Measurements from ENCODE around the gene GEMIN7.
A peak's percentile ranks its signal among the peaks of the same experiment; 100 is the strongest.

The GEMIN7 gene

DNA sequence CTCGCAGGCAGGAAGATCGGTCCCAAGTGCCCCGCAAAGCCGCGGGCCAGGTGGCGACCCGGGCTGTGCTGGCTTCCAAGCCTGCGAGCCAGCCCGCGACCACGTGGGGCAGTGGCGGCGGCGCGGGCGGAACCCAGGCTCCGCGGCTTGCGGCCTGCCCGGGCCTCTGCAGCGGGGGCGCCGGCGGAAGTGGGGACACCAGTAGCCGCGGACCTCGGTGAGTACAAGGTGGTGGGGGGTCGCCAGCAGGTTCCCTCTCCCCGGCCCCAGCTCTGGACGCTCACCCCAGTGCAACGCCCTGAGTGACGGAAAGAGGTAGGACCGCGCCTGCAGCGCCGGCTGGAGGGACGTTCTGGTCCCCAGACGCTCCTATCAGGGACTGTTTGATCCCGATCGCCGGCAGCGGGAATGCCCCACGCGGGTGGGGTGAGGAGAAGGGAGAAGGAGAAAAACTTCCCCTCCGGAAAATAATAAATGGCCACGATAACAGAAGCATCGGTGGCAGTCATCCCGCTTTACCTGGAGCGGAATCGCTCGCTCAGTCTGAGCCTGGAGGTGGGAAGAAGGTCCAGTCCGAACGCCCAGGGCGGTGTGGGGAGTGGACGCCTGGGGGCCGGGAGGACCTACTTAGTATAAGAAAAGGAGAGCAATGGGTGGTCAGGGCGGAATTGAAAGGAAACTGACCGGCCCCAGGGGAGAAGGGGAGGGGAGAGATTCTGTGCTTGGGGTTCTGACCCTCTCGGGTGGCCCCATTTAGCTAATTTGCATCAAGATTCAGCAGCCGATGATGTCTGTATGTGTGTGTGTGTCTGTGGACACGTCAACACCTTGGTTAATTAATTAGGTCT, at the start of gene GEMIN7:
Gene GEMIN7, plus strand, starts transcription at position 198 of the 848 bp plus-strand sequence. CDS start 10,855 bp downstream, outside the sequence.
- peak; percentile 93 for DNase-seq

DNA sequence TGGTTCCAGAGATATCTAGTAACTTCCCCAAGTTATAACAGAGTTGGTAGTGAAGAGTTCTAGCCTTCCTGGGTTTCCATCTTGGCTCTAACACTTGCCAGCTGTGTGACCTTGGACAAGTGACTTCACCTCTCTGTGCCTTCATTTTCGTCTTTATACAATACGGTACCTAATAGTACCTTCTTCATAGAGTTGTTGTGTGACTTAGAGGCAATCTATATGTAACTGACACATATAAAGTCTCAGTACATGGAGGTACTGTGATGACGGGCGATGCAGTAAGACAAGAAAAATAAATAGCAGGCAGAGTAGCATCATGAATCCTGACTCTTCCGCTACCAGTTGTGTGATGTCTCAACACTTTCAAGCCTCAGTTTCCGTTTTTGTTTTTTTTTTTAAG, 48.2 kb upstream of the GEMIN7 start:
- DNase-seq, result no peak

GRCh38 chr19:45032421-45032820, 46.6 kb upstream of the GEMIN7 start:
- no peak for DNase-seq

DNA sequence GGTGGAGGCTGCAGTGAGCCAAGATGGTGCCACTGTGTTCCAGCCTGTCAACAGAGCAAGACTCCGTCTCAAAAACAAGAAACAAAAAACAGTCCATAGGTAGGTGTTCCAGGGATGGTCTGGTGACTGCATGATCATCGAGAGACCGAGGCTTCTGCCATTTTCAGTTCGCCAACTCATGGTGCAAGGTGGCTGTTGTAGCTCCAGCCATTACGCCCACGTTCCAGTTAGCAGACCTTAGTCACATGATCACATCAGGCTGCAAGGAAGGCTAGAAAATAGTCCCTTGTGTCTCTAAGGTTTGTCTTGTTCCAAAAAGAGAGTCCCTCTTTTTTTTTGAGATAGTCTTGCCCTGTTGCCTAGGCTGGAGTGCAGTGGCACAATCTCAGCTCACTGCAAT, 43.3 kb upstream of the GEMIN7 start:
- DNase-seq, result no peak

DNA sequence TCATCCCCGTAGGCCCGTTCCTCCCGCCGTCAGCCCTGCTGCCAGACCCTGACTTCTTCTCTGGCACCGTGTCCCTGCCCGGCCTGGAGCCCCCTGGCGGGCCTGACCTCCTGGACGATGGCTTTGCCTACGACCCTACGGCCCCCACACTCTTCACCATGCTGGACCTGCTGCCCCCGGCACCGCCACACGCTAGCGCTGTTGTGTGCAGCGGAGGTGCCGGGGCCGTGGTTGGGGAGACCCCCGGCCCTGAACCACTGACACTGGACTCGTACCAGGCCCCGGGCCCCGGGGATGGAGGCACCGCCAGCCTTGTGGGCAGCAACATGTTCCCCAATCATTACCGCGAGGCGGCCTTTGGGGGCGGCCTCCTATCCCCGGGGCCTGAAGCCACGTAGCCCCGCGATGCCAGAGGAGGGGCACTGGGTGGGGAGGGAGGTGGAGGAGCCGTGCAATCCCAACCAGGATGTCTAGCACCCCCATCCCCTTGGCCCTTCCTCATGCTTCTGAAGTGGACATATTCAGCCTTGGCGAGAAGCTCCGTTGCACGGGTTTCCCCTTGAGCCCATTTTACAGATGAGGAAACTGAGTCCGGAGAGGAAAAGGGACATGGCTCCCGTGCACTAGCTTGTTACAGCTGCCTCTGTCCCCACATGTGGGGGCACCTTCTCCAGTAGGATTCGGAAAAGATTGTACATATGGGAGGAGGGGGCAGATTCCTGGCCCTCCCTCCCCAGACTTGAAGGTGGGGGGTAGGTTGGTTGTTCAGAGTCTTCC, 41.5 kb upstream of the GEMIN7 start:
- DNase-seq, result no peak

DNA sequence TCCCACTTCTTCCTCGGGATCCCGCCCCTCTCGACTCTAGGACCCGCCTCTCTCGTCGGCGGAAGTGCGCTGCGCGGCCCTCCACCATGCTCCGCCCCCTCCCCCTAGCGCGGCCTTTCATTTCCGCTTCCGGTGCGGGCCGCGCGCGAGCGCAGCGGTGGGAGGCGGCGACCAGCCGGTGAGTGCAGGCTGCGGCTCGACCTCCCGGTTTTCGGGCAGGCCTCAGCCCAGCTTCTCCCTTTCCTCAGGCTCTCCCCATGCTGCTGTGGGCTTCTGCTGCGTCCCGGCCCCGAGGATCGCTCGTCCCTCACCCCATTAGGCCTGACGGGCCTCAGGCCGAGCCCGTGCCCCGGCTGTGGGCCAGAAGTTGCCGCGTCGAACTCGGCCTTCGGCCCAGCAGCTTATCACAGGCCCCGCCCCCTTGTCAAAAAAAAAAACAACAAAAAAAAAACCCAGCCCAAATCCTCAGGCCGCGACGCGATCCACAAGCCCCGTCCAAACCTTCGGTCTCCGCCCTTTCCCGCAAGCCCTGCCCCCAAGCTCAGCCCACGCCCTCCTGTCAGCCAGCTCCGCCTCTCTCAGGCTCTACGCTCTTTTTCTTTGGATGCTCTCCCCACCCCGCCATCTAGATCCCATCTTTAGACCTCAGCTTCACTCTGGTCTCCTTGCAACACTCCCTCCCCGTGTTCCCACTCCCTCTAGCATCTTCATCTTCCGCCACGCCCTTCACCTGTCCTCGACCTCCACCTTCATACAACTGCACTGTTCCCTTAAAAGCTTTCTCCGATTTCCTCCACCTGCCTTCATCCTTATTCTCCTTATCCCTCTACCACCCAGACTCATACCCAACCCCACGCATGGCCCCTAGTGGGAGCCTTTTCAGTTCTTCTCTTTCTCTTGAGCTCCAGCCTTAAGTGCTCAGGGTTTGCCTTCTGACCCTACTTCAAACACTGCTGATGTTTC, 39.8 kb upstream of the GEMIN7 start, which contains the start of gene CLASRP:
Gene CLASRP, plus strand, starts transcription at position 115 of the 963 bp plus-strand sequence. CDS start 1,168 bp downstream, outside the sequence.
- peak; percentile 91 for DNase-seq

- DNase-seq, result no peak
These were observed 38.8 kb upstream of the GEMIN7 start for GRCh38 chr19:45040059-45040771.

DNA sequence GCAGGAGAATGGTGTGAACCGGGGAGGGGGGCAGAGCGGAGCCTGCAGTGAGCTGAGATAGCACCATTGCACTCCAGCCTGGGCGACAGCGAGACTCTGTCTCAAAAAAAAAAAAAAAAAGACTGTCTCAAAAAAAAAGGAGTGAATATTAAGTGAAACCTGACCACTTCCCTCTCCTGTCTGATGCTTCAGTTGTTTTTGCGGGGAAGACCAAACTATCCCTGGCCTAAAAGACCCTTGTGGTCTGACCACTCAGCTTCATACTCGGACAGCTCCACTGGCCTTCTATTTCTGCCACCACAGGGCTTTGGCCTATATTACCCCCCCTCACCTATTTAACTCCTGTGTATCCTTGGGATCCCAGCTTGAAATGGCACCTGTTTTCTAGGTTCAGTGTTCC, 37.9 kb upstream of the GEMIN7 start:
- DNase-seq, result no peak

DNA sequence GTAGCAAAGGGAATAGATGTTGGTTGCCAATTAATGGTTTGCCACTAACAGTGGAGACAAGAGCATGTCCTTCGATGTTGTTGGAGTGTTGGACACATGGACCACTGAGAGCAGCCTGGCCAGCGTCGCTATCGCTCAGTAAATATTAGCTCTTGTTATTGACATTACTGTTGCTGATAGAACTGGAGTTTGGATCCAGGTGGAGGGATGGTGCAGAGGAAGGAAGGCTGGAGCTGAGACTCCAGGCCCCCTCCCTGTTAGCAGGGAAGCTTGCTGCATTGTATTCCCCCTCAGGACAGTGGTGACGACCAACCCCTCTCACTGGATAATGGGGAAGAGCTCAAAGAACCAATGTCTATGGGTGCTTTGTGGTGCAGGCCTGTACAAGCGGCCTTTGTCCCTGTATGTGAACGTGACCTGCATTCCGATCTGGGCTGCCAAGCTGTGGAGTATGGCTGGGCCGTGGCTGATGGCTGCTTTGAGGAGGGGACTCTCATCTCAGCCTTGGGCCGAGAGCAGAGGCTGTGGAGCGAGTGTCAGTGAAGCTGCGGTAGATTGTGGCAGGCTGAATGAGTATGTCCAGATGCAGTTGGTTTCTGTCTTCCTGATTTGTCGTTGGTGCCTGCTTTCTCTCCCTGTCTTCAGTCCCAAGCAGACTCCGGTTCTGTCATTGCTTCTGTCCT, 33.2 kb upstream of the GEMIN7 start:
- no peak for DNase-seq

- DNase-seq, result no peak
These were observed 32.7 kb upstream of the GEMIN7 start for GRCh38 chr19:45046355-45046754.

GRCh38 chr19:45047188-45047797, 31.8 kb upstream of the GEMIN7 start:
- no peak for DNase-seq

GRCh38 chr19:45049073-45049736, 29.9 kb upstream of the GEMIN7 start:
- DNase-seq, result no peak

DNA sequence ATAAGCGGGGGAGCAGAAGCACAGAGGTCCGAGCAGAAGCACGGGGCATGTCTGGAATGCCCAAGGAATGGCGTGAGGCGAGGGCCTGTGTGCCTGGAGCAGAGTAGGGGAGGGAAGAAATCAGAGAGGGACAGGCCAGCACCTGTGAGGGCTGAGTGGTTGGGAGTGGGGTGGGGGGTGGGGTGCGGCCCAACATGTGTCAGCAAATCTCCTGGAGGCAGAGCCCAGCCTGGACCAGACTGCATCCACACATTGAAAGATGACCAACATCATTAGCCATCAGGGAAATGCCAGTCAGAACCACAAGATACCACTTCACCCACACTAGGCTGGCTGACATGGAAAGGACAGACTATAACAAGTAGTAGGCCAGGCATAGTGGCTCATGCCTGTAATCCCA, 29.0 kb upstream of the GEMIN7 start:
- DNase-seq, result no peak

DNA sequence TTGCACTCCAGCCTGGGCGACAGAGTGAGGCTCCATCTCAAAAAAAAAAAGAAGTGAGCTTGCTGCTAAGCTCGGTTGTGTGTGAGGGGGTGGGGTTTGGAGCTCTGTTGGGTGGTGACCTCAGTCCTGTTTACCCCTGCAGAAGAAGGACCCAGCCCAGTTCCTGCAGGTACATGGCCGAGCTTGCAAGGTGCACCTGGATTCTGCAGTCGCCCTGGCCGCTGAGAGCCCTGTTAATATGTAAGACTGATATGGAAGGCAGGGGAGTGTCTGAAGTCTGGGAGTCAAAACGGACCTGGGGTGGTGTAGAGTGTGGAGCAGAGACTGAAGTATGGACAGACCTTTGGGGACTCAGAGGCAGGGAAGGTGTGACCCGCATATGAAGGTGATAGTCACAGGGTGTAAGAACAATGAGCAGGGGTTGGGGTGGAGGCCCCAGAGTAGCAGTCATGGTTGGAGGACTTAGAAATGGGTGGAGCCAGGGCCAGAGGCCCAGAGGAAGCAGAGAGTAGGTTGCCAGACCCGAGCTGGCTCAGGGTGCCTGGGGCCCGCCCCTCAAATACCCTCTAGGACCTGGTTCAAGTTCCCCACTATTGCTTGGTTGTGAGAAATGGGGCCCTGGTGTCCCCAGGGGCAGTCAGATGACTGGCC, 27.0 kb upstream of the GEMIN7 start:
- no peak for DNase-seq

DNA sequence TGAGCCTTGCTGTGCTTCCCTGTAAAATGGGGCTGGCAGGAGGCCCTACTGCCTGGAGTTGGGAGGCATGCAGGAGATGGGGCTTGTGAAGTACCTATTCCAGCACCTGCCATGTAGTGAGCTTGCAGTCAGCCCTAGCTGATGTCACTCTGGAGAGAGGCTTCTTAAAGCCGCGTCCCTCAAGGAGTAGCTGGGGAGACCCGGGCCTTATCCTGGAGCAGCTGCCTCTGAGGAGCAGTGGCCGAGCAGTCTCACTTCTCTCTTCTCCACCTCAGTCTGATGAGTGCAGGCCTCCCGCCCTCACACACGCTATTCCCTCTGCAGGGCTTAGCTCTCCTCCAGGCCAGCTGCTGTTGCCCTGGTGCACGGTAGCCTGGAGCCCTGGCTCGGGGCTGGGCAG, 22.2 kb upstream of the GEMIN7 start:
- DNase-seq, result no peak

- no peak for DNase-seq
These were observed 21.6 kb upstream of the GEMIN7 start for GRCh38 chr19:45057444-45057843.

- DNase-seq, result no peak
These were observed 20.4 kb upstream of the GEMIN7 start for GRCh38 chr19:45058622-45059159.

DNA sequence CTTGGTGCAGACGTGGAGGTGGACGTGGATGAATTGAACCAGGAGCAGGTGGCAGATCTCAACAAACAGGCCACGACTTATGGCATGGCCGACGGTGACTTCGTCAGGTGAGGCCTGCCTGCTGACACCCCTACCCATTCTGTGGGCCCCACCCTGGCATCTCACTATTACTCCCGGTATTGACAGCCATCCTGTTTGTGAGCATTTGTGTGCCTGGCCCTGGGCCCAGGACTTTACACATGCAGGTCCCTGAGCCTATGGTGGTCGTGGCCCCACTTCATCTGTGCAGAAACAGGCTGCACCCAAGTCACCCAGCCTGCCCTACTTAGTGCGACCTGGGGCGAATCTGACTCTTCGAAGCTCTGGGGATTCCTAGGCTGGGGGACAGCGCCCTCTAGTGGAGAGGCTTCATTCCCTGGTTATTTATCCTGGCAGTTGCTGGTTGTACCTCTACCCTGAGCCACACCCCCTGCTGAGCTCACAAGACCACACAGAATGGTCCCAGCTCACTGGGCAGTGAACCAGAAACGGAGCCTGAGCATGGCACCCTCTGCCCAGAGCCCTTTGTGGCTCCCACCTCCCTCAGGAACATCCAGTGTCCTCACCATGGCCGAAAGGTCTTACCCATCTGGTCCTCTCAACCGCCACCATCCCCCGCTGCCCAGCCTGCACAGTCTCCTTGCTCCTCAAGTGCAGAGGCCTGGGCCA, 19.6 kb upstream of the GEMIN7 start:
- peak; percentile 63 for DNase-seq

- DNase-seq, result no peak
These were observed 17.1 kb upstream of the GEMIN7 start for GRCh38 chr19:45061965-45062364.
